ENCODE results near the gene C19orf73. TPM values are rescaled to one million over a fixed set of nuclear protein-coding genes. Genes with fewer than 3 reads are reported as not detected.

The C19orf73 gene
- total and polyA plus RNA-seq, 9 of the 15 experiments (the other 6 are each of a cell fraction or from before 2014, with no cell fraction given): 0.08 to 7.4 (median 1.4) TPM

- no peak for TF ChIP-seq ZNF584 (CRISPR knock-in tag; IDR thresholded peaks at IDR 0.05; ENCODE audit: low read depth)
- TF ChIP-seq ZKSCAN1 (IDR thresholded peaks at IDR 0.05; ENCODE audit: low read depth, low read length): peak; percentile 32; the same call in 1 of the 2 replicates
- TF ChIP-seq HDAC2 (IDR thresholded peaks at IDR 0.05): 0 out of 2 replicates have a peak, but pooled peaks have one; percentile 15
- no peak for TF ChIP-seq POU5F1 (IDR thresholded peaks at IDR 0.05; ENCODE audit: borderline replicate concordance, low read depth, low read length, partially characterized antibody)
- TF ChIP-seq ZNF395 (CRISPR knock-in tag; IDR thresholded peaks at IDR 0.05): no peak
- TF ChIP-seq SRSF1 (IDR thresholded peaks at IDR 0.05; ENCODE audit: low read depth, low read length): no peak
- TF ChIP-seq HNRNPH1 (optimal IDR thresholded peaks at IDR 0.05; ENCODE audit: low read depth, low read length): no peak
- peak; percentile 95 for TF ChIP-seq CHD2 (IDR thresholded peaks at IDR 0.05; ENCODE audit: low read depth, low read length)
- peak; percentile 81 for TF ChIP-seq TFAP4 (CRISPR knock-in tag; IDR thresholded peaks at IDR 0.05; ENCODE audit: borderline replicate concordance)
- TF ChIP-seq CTBP1 (IDR thresholded peaks at IDR 0.05; ENCODE audit: borderline replicate concordance): peak; percentile 76
- no peak for TF ChIP-seq ZNF561 (CRISPR knock-in tag; conservative IDR thresholded peaks at IDR 0.05)
- TF ChIP-seq ZNF79 (CRISPR knock-in tag; IDR thresholded peaks at IDR 0.05; ENCODE audit: low read depth): no peak
- TF ChIP-seq XRCC4 (IDR thresholded peaks at IDR 0.05; ENCODE audit: extremely low read depth, insufficient read depth, insufficient read length): no peak
- 0 out of 2 replicates have a peak, but pooled peaks have one; percentile 67 for TF ChIP-seq HDAC8 (tag; IDR thresholded peaks at IDR 0.05)
- TF ChIP-seq CHD4 (IDR thresholded peaks at IDR 0.05; ENCODE audit: insufficient read depth, insufficient replicate concordance, low read depth, low read length, poor library complexity, severe bottlenecking): no peak
- peak; percentile 97 for TF ChIP-seq GTF2E2 (tag; IDR thresholded peaks at IDR 0.05)
- no peak for TF ChIP-seq SP2 (IDR thresholded peaks at IDR 0.05; ENCODE audit: extremely low read depth, low read depth, low read length, poor library complexity, severe bottlenecking)
- TF ChIP-seq ARID2 (IDR thresholded peaks at IDR 0.05): no peak
- TF ChIP-seq ESRRB (CRISPR knock-in tag; IDR thresholded peaks at IDR 0.05; ENCODE audit: borderline replicate concordance): no peak
- no peak for TF ChIP-seq MCM3 (IDR thresholded peaks at IDR 0.05)
- peak; percentile 61 for TF ChIP-seq SMAD4 (CRISPR knock-in tag; conservative IDR thresholded peaks at IDR 0.05)
- no peak for TF ChIP-seq ZBTB5 (IDR thresholded peaks at IDR 0.05)
- TF ChIP-seq ZBTB8A (IDR thresholded peaks at IDR 0.05; ENCODE audit: partially characterized antibody): no peak
- no peak for TF ChIP-seq JUNB (CRISPR knock-in tag; conservative IDR thresholded peaks at IDR 0.05)
- TF ChIP-seq KLF16 (IDR thresholded peaks at IDR 0.05): no peak
Observed at GRCh38 chr19:49085020-49085867, 33.7 kb downstream of the C19orf73 start, which contains the start of gene SNRNP70 (continued).

Measured in K562 (cell line).